CD14-positive monocyte (primary cell): ENCODE measurements around the gene FLT3LG. TPM values are rescaled to one million over a fixed set of nuclear protein-coding genes. Genes with fewer than 3 reads are reported as not detected.
A peak's percentile ranks its signal among the peaks of the same experiment; 100 is the strongest.

Experiments
- DNase-seq, 3 donors: peaks; one replicate each; pipeline ENCODE4 v3.0.0-alpha.2; 2011 to 2022
- H2AFZ ChIP-seq: 2 replicates; pipeline ENCODE4 v1.6.0; 2012; ENCODE audit warnings: mild to moderate bottlenecking, low read depth, low read length, inconsistent platforms; ENCODE audit not compliant: insufficient read depth, poor library complexity, severe bottlenecking
- H3K27ac ChIP-seq, 2 donors: 1 replicate in 1 of 2; 2 replicates in 1 of 2; pipeline ENCODE4 v1.5.1; 2012 to 2013; ENCODE audit warnings: low read length in 2 of 2, control low read depth in 1 of 2, inconsistent platforms in 1 of 2, low read depth in 1 of 2, mild to moderate bottlenecking in 1 of 2
- H3K27me3 ChIP-seq, 2 donors: one replicate each; pipeline versions ENCODE4 v1.6.0 to v1.6.1; 2011 to 2013; ENCODE audit warnings: low read length in 2 of 2; ENCODE audit not compliant: control insufficient read depth in 2 of 2, insufficient read depth in 2 of 2
- H3K36me3 ChIP-seq, 2 donors: replicated peaks in 1 of 2; 1 replicate in 1 of 2; 2 replicates in 1 of 2; pipeline versions ENCODE4 v1.5.1 to v1.6.1; 2012 to 2013; ENCODE audit warnings: low read length in 2 of 2, control low read depth in 1 of 2, inconsistent platforms in 1 of 2, mild to moderate bottlenecking in 1 of 2; ENCODE audit not compliant: insufficient read depth in 2 of 2, control insufficient read depth in 1 of 2
- H3K4me1 ChIP-seq, 2 donors: 1 replicate in 1 of 2; 2 replicates in 1 of 2; pipeline versions ENCODE4 v1.5.1 to v1.6.1; 2012 to 2013; ENCODE audit warnings: low read length in 2 of 2, control low read depth in 1 of 2, inconsistent platforms in 1 of 2, mild to moderate bottlenecking in 1 of 2, moderate library complexity in 1 of 2; ENCODE audit not compliant: insufficient read depth in 2 of 2, control insufficient read depth in 1 of 2
- H3K4me2 ChIP-seq: replicated peaks from 2 replicates; pipeline ENCODE3; 2012; ENCODE audit warnings: low read length, moderate library complexity, mild to moderate bottlenecking; ENCODE audit not compliant: poor library complexity, severe bottlenecking; ENCODE audit errors: extremely low read depth
- H3K4me3 ChIP-seq, 3 experiments: fragments of 200-600 bp in 1 of 3; sonication (generic) in 1 of 3; replicated peaks in 1 of 3; 1 replicate in 2 of 3; 2 replicates in 1 of 3; pipeline ENCODE4 v1.5.1; 2011 to 2013; ENCODE audit warnings: low read length in 3 of 3, mild to moderate bottlenecking in 3 of 3, control low read depth in 2 of 3, low read depth in 2 of 3, inconsistent platforms in 1 of 3, moderate library complexity in 1 of 3
- H3K79me2 ChIP-seq: 2 replicates; pipeline ENCODE4 v1.6.0; 2012; ENCODE audit warnings: mild to moderate bottlenecking, control low read depth, inconsistent platforms, low read length, moderate library complexity; ENCODE audit not compliant: insufficient read depth
- H3K9ac ChIP-seq: 2 replicates; pipeline ENCODE4 v1.6.0; 2017; ENCODE audit warnings: low read length, mild to moderate bottlenecking; ENCODE audit not compliant: insufficient read depth, poor library complexity, severe bottlenecking
- H3K9me3 ChIP-seq, 2 donors: replicated peaks in 1 of 2; 1 replicate in 1 of 2; 2 replicates in 1 of 2; pipeline versions ENCODE4 v1.5.1 to v1.6.1; 2012 to 2013; ENCODE audit warnings: low read length in 2 of 2, control low read depth in 1 of 2; ENCODE audit not compliant: control insufficient read depth in 1 of 2, insufficient read depth in 1 of 2
- H4K20me1 ChIP-seq: 2 replicates; pipeline ENCODE4 v1.6.0; 2012; ENCODE audit warnings: mild to moderate bottlenecking, low read length, control low read depth, moderate library complexity; ENCODE audit not compliant: insufficient read depth
- H3K27ac Mint-ChIP-seq, 7 donors: one replicate each; pipeline ENCODE4 v1.8.0; 2020; ENCODE audit warnings: mild to moderate bottlenecking in 7 of 7, mixed read lengths in 7 of 7, moderate library complexity in 6 of 7, inconsistent platforms in 2 of 7
- H3K27me3 Mint-ChIP-seq, 3 donors: one replicate each; pipeline ENCODE4 v1.8.0; 2021 to 2022; ENCODE audit warnings: low read depth in 3 of 3, mild to moderate bottlenecking in 3 of 3, mixed read lengths in 3 of 3, moderate library complexity in 3 of 3, inconsistent platforms in 1 of 3
- H3K36me3 Mint-ChIP-seq, 2 donors: one replicate each; pipeline ENCODE4 v1.8.0; 2020; ENCODE audit warnings: mixed read lengths in 2 of 2, inconsistent platforms in 1 of 2, mild to moderate bottlenecking in 1 of 2
- H3K4me1 Mint-ChIP-seq: one replicate; pipeline ENCODE4 v1.8.0; 2020; ENCODE audit warnings: mild to moderate bottlenecking, mixed read lengths
- H3K4me3 Mint-ChIP-seq, 2 donors: one replicate each; pipeline ENCODE4 v1.8.0; 2020; ENCODE audit warnings: mild to moderate bottlenecking in 2 of 2, mixed read lengths in 2 of 2, moderate library complexity in 1 of 2
- H3K9me3 Mint-ChIP-seq, 7 donors: one replicate each; pipeline ENCODE4 v1.8.0; 2020 to 2022; ENCODE audit warnings: mixed read lengths in 7 of 7, mild to moderate bottlenecking in 6 of 7, moderate library complexity in 6 of 7, inconsistent platforms in 2 of 7
- CTCF ChIP-seq: fragments of 200-600 bp; IDR thresholded peaks from one replicate; pipeline ENCODE4 v1.8.0; 2022; ENCODE audit warnings: antibody characterized with exemption, mild to moderate bottlenecking
- WGBS: methylation state at CpG from one replicate; pipeline ENCODE4 v1.1.5; 2013; ENCODE audit warnings: missing lambda C conversion rate; ENCODE audit not compliant: insufficient coverage; 5-methylcytosine and 5-hydroxymethylcytosine counted together
- intact Hi-C, 2 donors: fragments of 100-400 bp; cut with micrococcal nuclease; formaldehyde crosslinking; loops; one replicate each; pipeline versions ENCODE4 v1.15.0 to v1.15.1; 2023
- polyA plus RNA-seq, 3 donors: library from polyadenylated mRNA; depleted of rRNA in 1 of 3; unstranded in 2 of 3; stranded (reverse) in 1 of 3; fragments of 300-500 nt in 2 of 3; fragments of >200 nt in 1 of 3; fragmentation: Illumina TruSeq in 2 of 3; gene quantifications; 1 replicate in 2 of 3; 2 replicates in 1 of 3; pipeline ENCODE4 v1.2.3, GENCODE V29; 2012 to 2021

Gene FLT3LG
- polyA plus RNA-seq, 3 donors = 5.0 to 13.8 (median 6.9) TPM

- Mint-ChIP-seq H3K36me3 (peaks cover 0 to 19% of the 10 kb centered on the region in 2 donors), H3K27me3 (peaks cover 99 to 100% (median 99%) of the 10 kb centered on the region in 3 donors), H3K27ac (no peak overlapping the region), H3K4me3 (peak overlapping the region in 1 of 2 donors; percentile 80), H3K4me1 (peaks cover 27% of the 10 kb centered on the region), H3K9me3 (peaks cover 0 to 49% (median 22%) of the 10 kb centered on the region in 7 donors)
- no peaks in the 10 kb centered on the region for H4K20me1 ChIP-seq
- H3K4me3 ChIP-seq = no peak overlapping the region
- H2AFZ ChIP-seq = no peak overlapping the region
- H3K4me2 ChIP-seq = no peak overlapping the region
- intact Hi-C loops = loop anchor here in 1 of 2 donors (10.0 kb wide), 1 partner anchor 167 kb away; no protein-coding TSS in a partner anchor
- no peaks in the 10 kb centered on the region for H3K36me3 ChIP-seq
- peaks cover 2 to 9% of the 10 kb centered on the region in 2 donors for H3K4me1 ChIP-seq
- peaks cover 57 to 100% of the 10 kb centered on the region in 2 donors for H3K27me3 ChIP-seq
- TF ChIP-seq CTCF = no peak
- no peak for DNase-seq
- no peak overlapping the region for H3K27ac ChIP-seq
- H3K79me2 ChIP-seq = no peaks in the 10 kb centered on the region
- no peak overlapping the region for H3K9ac ChIP-seq
- whole genome bisulfite sequencing = 24% methylated on average over 16 of the region's 29 CpGs
- H3K9me3 ChIP-seq = peaks cover 9 to 47% of the 10 kb centered on the region in 2 donors
Measured at GRCh38 chr19:49431330-49431749, 42.7 kb upstream of the FLT3LG start.

GRCh38 chr19:49432141-49433073, 41.6 kb upstream of the FLT3LG start:
- H3K36me3 ChIP-seq = no peaks in the 10 kb centered on the region
- no peak overlapping the region for H3K27ac ChIP-seq
- 11% methylated on average over 63 of the region's 63 CpGs for WGBS
- peaks cover 5 to 12% of the 10 kb centered on the region in 2 donors for H3K4me1 ChIP-seq
- Mint-ChIP-seq H3K27me3 (peaks cover 99 to 100% (median 99%) of the 10 kb centered on the region in 3 donors), H3K36me3 (peaks cover 3 to 11% of the 10 kb centered on the region in 2 donors), H3K9me3 (peaks cover 0 to 48% (median 29%) of the 10 kb centered on the region in 7 donors), H3K4me1 (peaks cover 30% of the 10 kb centered on the region), H3K27ac (no peak overlapping the region), H3K4me3 (peak overlapping the region in 1 of 2 donors; percentile 80)
- H3K4me2 ChIP-seq = no peak overlapping the region
- no peak for TF ChIP-seq CTCF
- H3K9me3 ChIP-seq = peaks cover 9 to 44% of the 10 kb centered on the region in 2 donors
- H3K27me3 ChIP-seq = peaks cover 57 to 100% of the 10 kb centered on the region in 2 donors
- no peak overlapping the region for H3K4me3 ChIP-seq
- H3K9ac ChIP-seq = no peak overlapping the region
- H3K79me2 ChIP-seq = no peaks in the 10 kb centered on the region
- no peak for DNase-seq
- no peak overlapping the region for H2AFZ ChIP-seq
- intact Hi-C loops = loop anchor here in 1 of 2 donors (10.0 kb wide), 1 partner anchor 168 kb away; no protein-coding TSS in a partner anchor
- H4K20me1 ChIP-seq = no peaks in the 10 kb centered on the region
